Measurements from ENCODE around the gene KCTD19. TPM values are rescaled to one million over a fixed set of nuclear protein-coding genes. Genes with fewer than 3 reads are reported as not detected.

KCTD19 gene
- total RNA-seq, 2 donors from 2014 or later: 1.2 to 1.3 TPM

- Mint-ChIP-seq H3K27me3 (ENCODE audit: insufficient read depth) (peaks cover 27% of the 10 kb centered on the region), H3K4me3 (peak overlapping the region; percentile 86), H3K36me3 (ENCODE audit: low read depth) (no peaks in the 10 kb centered on the region), H3K4me1 (peaks cover 24% of the 10 kb centered on the region), H3K27ac (peak overlapping the region; percentile 27), H3K9me3 (no peaks in the 10 kb centered on the region)
- 14 to 16% methylated on average over 5 to 7 of the region's 7 CpGs for WGBS, 2 experiments (ENCODE audit: insufficient coverage in 1 of 2, insufficient read length in 1 of 2)
- Histone ChIP-seq H3K27me3 (ENCODE audit: control insufficient read depth, insufficient read depth, low read length, poor library complexity, severe bottlenecking) (no peaks in the 10 kb centered on the region), H3K4me3 (ENCODE audit: low read length) (peak overlapping the region; percentile 89), H3K9ac (ENCODE audit: extremely low read depth, low read length, poor library complexity, severe bottlenecking) (peak overlapping the region; percentile 32), H3K9me3 (ENCODE audit: control insufficient read depth, low read length) (no peaks in the 10 kb centered on the region), H3K4me1 (ENCODE audit: control insufficient read depth, insufficient read depth, low read length) (peaks cover 20% of the 10 kb centered on the region), H3K27ac (ENCODE audit: low read depth, low read length) (no peak overlapping the region), H3K36me3 (ENCODE audit: control insufficient read depth, insufficient read depth, low read length) (peaks cover 25% of the 10 kb centered on the region)
- TF ChIP-seq CTCF (conservative IDR thresholded peaks at IDR 0.05): no peak
- DNase-seq: no peak
Observed at GRCh38 chr16:67248073-67248400, 78.5 kb downstream of the KCTD19 start.

GRCh38 chr16:67247192-67248072 lies 79.1 kb downstream of the KCTD19 start, which contains the start of gene FHOD1:
FHOD1 (minus strand) TSS chr16:67247481; CDS start chr16:67247410, 71 bp downstream.
- Mint-ChIP-seq H3K9me3 (no peaks in the 10 kb centered on the region), H3K27me3 (ENCODE audit: insufficient read depth) (peaks cover 27% of the 10 kb centered on the region), H3K4me3 (peak within 1 kb of the TSS; percentile 86), H3K36me3 (ENCODE audit: low read depth) (no peaks in the 10 kb centered on the region), H3K27ac (peak within 1 kb of the TSS; percentile 96), H3K4me1 (peaks cover 26% of the 10 kb centered on the region)
- Histone ChIP-seq H3K9ac (ENCODE audit: extremely low read depth, low read length, poor library complexity, severe bottlenecking) (peak within 1 kb of the TSS; percentile 80), H3K27me3 (ENCODE audit: control insufficient read depth, insufficient read depth, low read length, poor library complexity, severe bottlenecking) (no peaks in the 10 kb centered on the region), H3K4me3 (ENCODE audit: low read length) (peak within 1 kb of the TSS; percentile 89), H3K27ac (ENCODE audit: low read depth, low read length) (peak within 1 kb of the TSS; percentile 82), H3K4me1 (ENCODE audit: control insufficient read depth, insufficient read depth, low read length) (peaks cover 21% of the 10 kb centered on the region), H3K9me3 (ENCODE audit: control insufficient read depth, low read length) (no peaks in the 10 kb centered on the region), H3K36me3 (ENCODE audit: control insufficient read depth, insufficient read depth, low read length) (peaks cover 26% of the 10 kb centered on the region)
- peak; percentile 99 for DNase-seq
- WGBS, 2 experiments (ENCODE audit: insufficient coverage in 1 of 2, insufficient read length in 1 of 2): 0% methylated on average over 29 to 60 of the region's 60 CpGs
- no peak for TF ChIP-seq CTCF (conservative IDR thresholded peaks at IDR 0.05)

GRCh38 chr16:67246756-67247191 lies 79.8 kb downstream of the KCTD19 start:
- DNase-seq: peak; percentile 98
- H3K4me3 ChIP-seq (ENCODE audit: low read length): peak overlapping the region; percentile 89
- H3K9ac ChIP-seq (ENCODE audit: extremely low read depth, low read length, poor library complexity, severe bottlenecking): peak overlapping the region; percentile 80
- Mint-ChIP-seq H3K4me3 (peak overlapping the region; percentile 86), H3K9me3 (no peaks in the 10 kb centered on the region), H3K36me3 (ENCODE audit: low read depth) (no peaks in the 10 kb centered on the region), H3K4me1 (peaks cover 26% of the 10 kb centered on the region), H3K27me3 (ENCODE audit: insufficient read depth) (peaks cover 27% of the 10 kb centered on the region), H3K27ac (peak overlapping the region; percentile 96)
- 0 to 1% methylated on average over 8 to 26 of the region's 26 CpGs for WGBS, 2 experiments (ENCODE audit: insufficient coverage in 1 of 2, insufficient read length in 1 of 2)
- H3K27ac ChIP-seq (ENCODE audit: low read depth, low read length): peak overlapping the region; percentile 82
- H3K4me1 ChIP-seq (ENCODE audit: control insufficient read depth, insufficient read depth, low read length): peaks cover 25% of the 10 kb centered on the region
- H3K27me3 ChIP-seq (ENCODE audit: control insufficient read depth, insufficient read depth, low read length, poor library complexity, severe bottlenecking): no peaks in the 10 kb centered on the region
- H3K36me3 ChIP-seq (ENCODE audit: control insufficient read depth, insufficient read depth, low read length): peaks cover 31% of the 10 kb centered on the region
- TF ChIP-seq CTCF (conservative IDR thresholded peaks at IDR 0.05): peak; percentile 43
- no peaks in the 10 kb centered on the region for H3K9me3 ChIP-seq (ENCODE audit: control insufficient read depth, low read length)

All from endodermal cell (in vitro differentiated cells).